ENCODE data around the gene MAPKAPK5.
"Not testable (repeated sequence)": the region's sequence is repeated elsewhere in the genome, so short reads cannot be mapped to it uniquely, and the experiment has no call there.

MAPKAPK5 gene

GRCh38 chr12:111942557-111942956 is 100.5 kb downstream of the MAPKAPK5 start:
- peak; percentile 79 for DNase-seq (ENCODE audit: low read depth)
- no peak for TF ChIP-seq CTCF (IDR thresholded peaks at IDR 0.05; ENCODE audit: low read length, missing control alignments)
- H3K4me3 ChIP-seq (replicated peaks; ENCODE audit: low read depth, low read length) = no peak overlapping the region

DNA sequence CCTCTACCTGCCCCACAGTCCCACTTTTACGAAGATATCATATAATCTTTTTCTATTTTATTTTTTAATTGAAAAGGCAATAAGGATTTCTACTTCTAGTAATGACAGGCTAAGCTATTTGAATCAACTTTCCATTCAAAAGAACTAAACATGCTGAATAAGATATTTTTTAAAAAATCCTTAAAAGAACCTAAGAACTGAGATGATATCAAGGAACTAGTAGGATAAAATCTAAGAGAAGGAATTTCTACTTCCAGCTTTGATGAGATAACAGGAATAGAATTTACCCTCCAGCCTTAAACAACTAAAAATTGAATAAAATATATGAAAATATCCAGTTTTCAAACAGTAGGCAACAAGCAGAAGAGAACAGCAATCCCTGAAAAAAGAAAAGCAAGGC is 101.9 kb downstream of the MAPKAPK5 start:
- no peak for TF ChIP-seq CTCF (IDR thresholded peaks at IDR 0.05; ENCODE audit: low read length, missing control alignments)
- no peak for DNase-seq (ENCODE audit: low read depth)
- H3K4me3 ChIP-seq (replicated peaks; ENCODE audit: low read depth, low read length) = no peak overlapping the region

DNA sequence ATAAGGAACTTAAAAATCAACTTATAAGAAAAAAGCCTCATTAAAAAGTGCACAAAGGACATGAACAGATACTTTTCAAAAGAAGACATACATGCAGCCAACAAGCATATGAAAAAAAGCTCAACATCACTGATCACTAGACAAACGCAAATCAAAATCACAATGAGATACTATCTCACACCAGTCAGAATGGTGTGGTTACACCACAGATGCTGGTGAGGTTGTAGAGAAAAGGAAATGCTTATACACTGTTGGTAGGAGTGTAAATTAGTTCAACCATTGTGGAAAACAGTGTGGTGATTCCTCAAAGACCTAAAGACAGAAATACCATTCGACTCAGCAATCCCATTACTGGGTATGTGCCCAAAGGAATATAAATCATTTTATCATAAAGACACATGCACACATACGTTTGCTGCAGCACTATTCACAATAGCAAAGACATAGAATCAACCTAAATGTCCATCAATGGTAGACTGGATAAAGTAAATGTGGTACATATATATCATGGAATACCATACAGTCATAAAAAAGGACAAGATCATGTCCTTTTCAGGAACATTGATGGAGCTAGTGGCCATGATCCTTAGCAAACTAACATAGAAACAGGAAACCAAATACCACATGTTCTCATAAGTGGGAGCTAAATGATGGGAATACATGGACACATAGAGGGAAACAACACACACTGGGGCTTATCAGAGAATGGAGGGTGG is 109.1 kb downstream of the MAPKAPK5 start:
- H3K4me3 ChIP-seq (replicated peaks; ENCODE audit: low read depth, low read length); DNase-seq (ENCODE audit: low read depth): not testable (repeated sequence)
